Fibroblast of skin of abdomen (primary cell): ENCODE results near the gene IFI27.

Experiments used
- DNase-seq: peaks from one replicate; pipeline ENCODE4 v3.0.0-alpha.2; 2013

IFI27 gene

GRCh38 chr14:94102768-94103482 is 7.6 kb upstream of the IFI27 start:
- no peak for DNase-seq

- peak; percentile 8 for DNase-seq
Measured at GRCh38 chr14:94103554-94104150, 6.9 kb upstream of the IFI27 start.

GRCh38 chr14:94104731-94105130 is 5.8 kb upstream of the IFI27 start:
- DNase-seq = no peak

GRCh38 chr14:94109915-94110250 is 653 bp upstream of the IFI27 start:
- no peak for DNase-seq

- DNase-seq = no peak
Measured at GRCh38 chr14:94111276-94112095, 950 bp downstream of the IFI27 start.

GRCh38 chr14:94112513-94113063 is 2.1 kb downstream of the IFI27 start:
- no peak for DNase-seq

- no peak for DNase-seq
Measured at GRCh38 chr14:94113073-94113472, 2.5 kb downstream of the IFI27 start.

- DNase-seq = no peak
Measured at GRCh38 chr14:94113490-94113889, 3.0 kb downstream of the IFI27 start.

GRCh38 chr14:94113908-94114588 is 3.5 kb downstream of the IFI27 start:
- DNase-seq = no peak

GRCh38 chr14:94114589-94115057 is 4.1 kb downstream of the IFI27 start:
- no peak for DNase-seq

- no peak for DNase-seq
Measured at GRCh38 chr14:94115058-94115591, 4.6 kb downstream of the IFI27 start.

- DNase-seq = no peak
Measured at GRCh38 chr14:94115631-94116030, 5.1 kb downstream of the IFI27 start.

- DNase-seq = no peak
Measured at GRCh38 chr14:94116701-94117100, 6.2 kb downstream of the IFI27 start.

- no peak for DNase-seq
Measured at GRCh38 chr14:94117856-94118255, 7.3 kb downstream of the IFI27 start.

- DNase-seq = no peak
Measured at GRCh38 chr14:94119071-94119470, 8.5 kb downstream of the IFI27 start.

GRCh38 chr14:94120667-94121340 is 10.3 kb downstream of the IFI27 start:
- DNase-seq = no peak

GRCh38 chr14:94121485-94121884 is 10.9 kb downstream of the IFI27 start:
- no peak for DNase-seq

GRCh38 chr14:94122438-94122837 is 11.9 kb downstream of the IFI27 start:
- no peak for DNase-seq

- DNase-seq = no peak
Measured at GRCh38 chr14:94123296-94123695, 12.8 kb downstream of the IFI27 start.

GRCh38 chr14:94123868-94124267 is 13.3 kb downstream of the IFI27 start:
- no peak for DNase-seq

GRCh38 chr14:94124582-94125377 is 14.2 kb downstream of the IFI27 start:
- no peak for DNase-seq
